Prostate gland (tissue), 2 donors: ENCODE results near the gene VWF.

Experiments
- CTCF ChIP-seq, 4 experiments: fragments of 200-600 bp in 2 of 4; fragments of 450-650 bp in 2 of 4; sonication (generic) in 2 of 4; IDR thresholded peaks; 1 replicate in 3 of 4; 2 replicates in 1 of 4; pipeline ENCODE4 v1.5.1; 2016 to 2019; ENCODE audit warnings: antibody characterized with exemption in 4 of 4, mild to moderate bottlenecking in 2 of 4, moderate library complexity in 2 of 4
- POLR2AphosphoS5 ChIP-seq: sonication (generic); formaldehyde crosslinking; IDR thresholded peaks from one replicate; pipeline ENCODE4 v1.6.1; 2017; ENCODE audit warnings: antibody characterized with exemption

- no peak for TF ChIP-seq POLR2AphosphoS5
- TF ChIP-seq CTCF (IDR thresholded peaks at IDR 0.05) = no peak
These were observed 3.5 kb downstream of the VWF start for GRCh38 chr12:6120796-6121473.
